Activated T-helper 2 cell treated with anti-CD3 and anti-CD28 coated beads, Interferon-gamma antibody, Interleukin-2, Interleukin-4, amounts not matched to agents 10 μg/mL and 5 μg/mL and 100 μg/mL, durations not matched to agents 14 hours and 24 hours and 36 hours (primary cell): ENCODE data around the gene PDCD4. TPM values are rescaled to one million over a fixed set of nuclear protein-coding genes. Genes with fewer than 3 reads are reported as not detected.

ENCODE experiments used
- DNase-seq: peaks from one replicate; pipeline ENCODE4 v3.0.0; 2021; ENCODE audit warnings: low spot score
- H3K27ac Mint-ChIP-seq: one replicate; pipeline ENCODE4 v1.8.0; 2021; ENCODE audit warnings: mixed read lengths
- H3K27me3 Mint-ChIP-seq: one replicate; pipeline ENCODE4 v1.8.0; 2021; ENCODE audit warnings: low read depth, mixed read lengths
- H3K36me3 Mint-ChIP-seq: one replicate; pipeline ENCODE4 v1.8.0; 2021; ENCODE audit warnings: low read depth, mixed read lengths
- H3K4me1 Mint-ChIP-seq: one replicate; pipeline ENCODE4 v1.8.0; 2021; ENCODE audit warnings: low read depth, mixed read lengths
- H3K4me3 Mint-ChIP-seq: one replicate; pipeline ENCODE4 v1.8.0; 2021; ENCODE audit warnings: low read depth, mild to moderate bottlenecking, moderate library complexity, mixed read lengths
- H3K9me3 Mint-ChIP-seq: one replicate; pipeline ENCODE4 v1.8.0; 2021; ENCODE audit warnings: mixed read lengths
- intact Hi-C: fragments of 100-400 bp; cut with micrococcal nuclease; formaldehyde crosslinking; loops from one replicate; pipeline ENCODE4 v1.15.1; 2023
- total RNA-seq: library from RNA; stranded (reverse); gene quantifications from 2 replicates; pipeline ENCODE4 v1.2.3, GENCODE V29; 2022

The PDCD4 gene
- total RNA-seq, 1 donor from 2014 or later = 60.4 TPM

DNA sequence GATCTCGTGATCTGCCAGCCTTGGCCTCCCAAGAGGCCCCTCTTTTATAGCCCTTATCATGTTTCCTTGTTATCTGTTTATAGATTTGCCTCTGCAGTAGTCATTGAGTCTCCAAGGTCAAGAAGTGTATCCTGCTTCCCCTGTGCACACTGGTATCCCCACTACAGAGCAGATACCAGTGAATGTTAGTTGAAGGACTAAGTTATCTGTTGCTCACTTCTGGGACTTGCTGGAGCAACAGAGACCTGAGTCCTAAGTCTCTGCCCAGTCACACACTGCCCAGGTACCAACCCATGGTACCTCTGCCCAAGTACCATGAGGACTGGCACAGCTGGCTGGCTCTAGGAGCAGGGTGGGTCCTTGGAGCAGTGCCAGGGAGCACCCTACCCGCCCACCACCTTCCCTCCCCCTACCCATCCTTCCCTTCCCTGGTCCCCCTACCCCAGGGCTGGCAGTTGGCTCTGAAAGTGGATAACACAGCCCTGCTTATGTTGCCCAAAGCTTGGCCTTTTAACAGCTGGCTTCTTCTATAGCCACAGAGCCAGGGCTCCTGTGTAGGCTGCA lies 26.5 kb upstream of the PDCD4 start:
- Mint-ChIP-seq H3K4me3 (no peak overlapping the region), H3K36me3 (no peaks in the 10 kb centered on the region), H3K4me1 (peaks cover 35% of the 10 kb centered on the region), H3K27me3 (no peaks in the 10 kb centered on the region), H3K9me3 (no peaks in the 10 kb centered on the region), H3K27ac (no peak overlapping the region)
- intact Hi-C loops = no loop called here
- no peak for DNase-seq

DNA sequence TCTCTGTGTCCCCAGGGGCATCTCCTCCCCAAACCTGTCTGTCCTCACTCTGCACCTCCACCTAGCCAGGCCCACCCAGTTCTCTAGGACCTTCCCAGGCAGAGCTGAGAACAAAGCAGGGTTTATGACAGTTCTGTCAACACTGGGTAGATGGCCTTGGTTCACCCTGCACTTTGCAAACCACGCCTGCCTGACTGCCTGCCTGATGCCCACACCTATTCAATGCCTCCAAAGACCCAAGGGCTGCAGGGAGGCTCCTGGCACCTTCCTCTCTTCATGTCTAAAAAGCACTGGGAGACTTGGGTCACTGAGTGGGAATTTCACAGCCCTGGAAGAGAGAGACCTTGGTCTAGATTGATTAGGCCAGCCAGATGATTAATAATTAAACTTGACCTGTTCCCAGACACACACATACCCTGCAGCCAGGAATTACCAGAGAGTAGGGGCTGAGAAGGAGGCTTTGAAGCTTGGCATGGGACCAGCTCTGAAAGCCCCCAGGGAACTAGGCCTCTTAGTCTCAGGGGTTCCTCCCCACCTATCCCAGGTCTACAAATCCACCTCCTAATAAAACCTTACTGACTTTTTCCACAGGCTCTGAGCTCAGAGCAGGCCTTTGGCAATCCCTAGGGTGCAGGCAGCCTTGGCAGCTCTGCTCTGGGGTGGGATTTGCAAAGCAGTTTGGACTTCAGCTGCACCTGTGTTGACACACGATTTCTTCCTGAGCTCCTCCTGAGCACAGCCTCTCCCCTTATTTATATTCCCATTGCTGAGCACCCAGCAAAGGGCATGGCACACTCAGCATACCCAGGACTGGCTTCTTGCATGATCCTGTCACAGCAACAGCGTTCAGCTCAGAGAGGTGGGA lies 25.7 kb upstream of the PDCD4 start:
- Mint-ChIP-seq H3K27ac (no peak overlapping the region), H3K27me3 (no peaks in the 10 kb centered on the region), H3K9me3 (no peaks in the 10 kb centered on the region), H3K36me3 (no peaks in the 10 kb centered on the region), H3K4me1 (peaks cover 41% of the 10 kb centered on the region), H3K4me3 (no peak overlapping the region)
- DNase-seq = no peak
- intact Hi-C loops = no loop called here

GRCh38 chr10:110847374-110847773 lies 24.4 kb upstream of the PDCD4 start:
- intact Hi-C loops = no loop called here
- Mint-ChIP-seq H3K4me3 (no peak overlapping the region), H3K9me3 (no peaks in the 10 kb centered on the region), H3K27ac (no peak overlapping the region), H3K4me1 (peaks cover 43% of the 10 kb centered on the region), H3K36me3 (no peaks in the 10 kb centered on the region), H3K27me3 (no peaks in the 10 kb centered on the region)
- DNase-seq = no peak

- H3K4me1 Mint-ChIP-seq = peaks cover 43% of the 10 kb centered on the region
- H3K27ac Mint-ChIP-seq = no peak overlapping the region
- no peak overlapping the region for H3K4me3 Mint-ChIP-seq
- H3K9me3 Mint-ChIP-seq = no peaks in the 10 kb centered on the region
- intact Hi-C loops = no loop called here
- H3K36me3 Mint-ChIP-seq = no peaks in the 10 kb centered on the region
- H3K27me3 Mint-ChIP-seq = no peaks in the 10 kb centered on the region
- no peak for DNase-seq
Observed at GRCh38 chr10:110848106-110848505, 23.6 kb upstream of the PDCD4 start.

GRCh38 chr10:110850099-110850498 lies 21.6 kb upstream of the PDCD4 start:
- Mint-ChIP-seq H3K27ac (no peak overlapping the region), H3K36me3 (no peaks in the 10 kb centered on the region), H3K27me3 (no peaks in the 10 kb centered on the region), H3K4me1 (peaks cover 34% of the 10 kb centered on the region), H3K9me3 (no peaks in the 10 kb centered on the region), H3K4me3 (no peak overlapping the region)
- no peak for DNase-seq
- intact Hi-C loops = no loop called here

DNA sequence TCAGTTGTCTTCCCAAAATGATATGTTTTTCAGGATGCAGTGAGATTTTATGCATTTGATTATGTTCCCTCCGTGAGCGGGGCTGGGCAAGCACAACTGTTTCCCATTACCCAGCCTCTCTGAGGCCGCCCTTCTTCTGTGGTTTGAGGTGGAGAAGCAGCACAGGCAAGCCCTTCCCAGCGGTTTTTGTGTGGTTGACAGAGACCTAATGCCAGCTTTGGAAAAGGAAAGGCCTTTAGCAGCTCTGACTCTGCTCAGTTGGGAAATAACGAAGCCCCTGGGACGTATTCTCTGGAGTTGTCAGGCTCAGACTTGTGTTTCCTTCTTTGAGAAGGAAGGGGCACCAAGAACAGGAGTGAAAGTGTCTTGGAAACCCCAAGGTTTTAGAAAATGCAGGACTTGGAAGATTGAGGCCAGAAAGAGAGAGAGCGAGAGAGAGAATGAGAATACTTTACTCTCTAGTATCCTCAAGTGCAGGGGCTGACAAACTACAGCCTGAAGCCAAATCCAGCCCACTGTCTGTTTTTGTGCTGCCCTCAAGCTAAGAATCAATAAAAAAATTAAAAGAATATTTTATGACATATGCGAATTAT lies 20.6 kb upstream of the PDCD4 start:
- Mint-ChIP-seq H3K4me1 (peaks cover 39% of the 10 kb centered on the region), H3K4me3 (no peak overlapping the region), H3K27ac (no peak overlapping the region), H3K27me3 (no peaks in the 10 kb centered on the region), H3K9me3 (peaks cover 4% of the 10 kb centered on the region), H3K36me3 (peaks cover 3% of the 10 kb centered on the region)
- no peak for DNase-seq
- intact Hi-C loops = no loop called here

DNA sequence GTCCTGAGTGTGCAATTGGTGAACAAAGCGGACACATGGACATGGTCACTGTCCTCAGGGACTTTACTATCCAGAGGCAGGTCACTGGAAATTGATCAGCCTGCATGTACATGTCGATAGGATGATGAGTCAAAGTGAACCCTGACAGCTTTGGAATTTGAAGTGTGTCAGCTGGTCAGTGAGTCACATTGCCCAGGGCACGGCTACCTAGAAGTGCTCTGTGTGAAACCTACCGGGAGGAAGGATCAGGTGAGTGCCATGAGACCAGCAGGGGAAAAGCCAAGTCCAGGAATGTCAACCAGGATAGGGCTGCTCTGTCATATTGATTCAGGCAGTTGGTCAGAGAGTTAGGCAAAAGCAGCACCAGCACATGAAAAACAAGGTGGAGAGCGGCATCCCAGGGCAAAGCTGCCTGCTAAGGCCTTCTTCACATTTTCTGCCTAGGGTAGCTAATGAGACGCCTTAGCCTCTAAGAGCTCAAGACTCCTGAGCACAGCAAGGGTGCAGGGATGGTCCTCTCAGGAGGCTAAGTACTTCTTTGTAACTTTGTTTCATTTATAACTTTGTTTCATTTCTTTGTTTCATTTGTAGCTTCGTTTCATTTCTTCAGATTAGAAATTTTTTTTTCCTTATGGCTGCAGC lies 19.4 kb upstream of the PDCD4 start:
- peaks cover 4% of the 10 kb centered on the region for H3K9me3 Mint-ChIP-seq
- H3K36me3 Mint-ChIP-seq = peaks cover 3% of the 10 kb centered on the region
- peaks cover 42% of the 10 kb centered on the region for H3K4me1 Mint-ChIP-seq
- no peak overlapping the region for H3K4me3 Mint-ChIP-seq
- intact Hi-C loops = no loop called here
- H3K27ac Mint-ChIP-seq = no peak overlapping the region
- no peaks in the 10 kb centered on the region for H3K27me3 Mint-ChIP-seq
- DNase-seq = no peak

DNA sequence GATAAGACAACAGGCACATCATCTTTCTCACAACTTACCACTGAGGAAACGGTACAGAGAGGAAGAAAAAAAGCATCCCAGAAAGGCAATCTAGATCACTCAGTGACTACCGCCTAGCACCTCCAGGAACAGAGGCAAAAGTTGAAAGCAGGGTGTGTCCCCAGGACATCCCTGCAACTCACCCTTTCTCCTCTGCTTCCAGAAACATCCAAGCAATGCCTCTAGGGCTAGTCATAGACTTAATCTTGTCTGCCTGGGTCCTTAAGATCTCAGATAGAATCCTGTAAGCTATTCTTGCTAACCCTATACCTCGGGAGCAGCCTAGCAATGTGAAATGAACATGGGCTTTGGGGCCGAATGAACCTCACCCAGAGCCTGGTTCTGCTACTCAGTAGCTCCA lies 18.8 kb upstream of the PDCD4 start:
- Mint-ChIP-seq H3K27ac (no peak overlapping the region), H3K27me3 (no peaks in the 10 kb centered on the region), H3K9me3 (peaks cover 4% of the 10 kb centered on the region), H3K4me3 (no peak overlapping the region), H3K36me3 (peaks cover 3% of the 10 kb centered on the region), H3K4me1 (peaks cover 48% of the 10 kb centered on the region)
- no peak for DNase-seq
- intact Hi-C loops = no loop called here

DNA sequence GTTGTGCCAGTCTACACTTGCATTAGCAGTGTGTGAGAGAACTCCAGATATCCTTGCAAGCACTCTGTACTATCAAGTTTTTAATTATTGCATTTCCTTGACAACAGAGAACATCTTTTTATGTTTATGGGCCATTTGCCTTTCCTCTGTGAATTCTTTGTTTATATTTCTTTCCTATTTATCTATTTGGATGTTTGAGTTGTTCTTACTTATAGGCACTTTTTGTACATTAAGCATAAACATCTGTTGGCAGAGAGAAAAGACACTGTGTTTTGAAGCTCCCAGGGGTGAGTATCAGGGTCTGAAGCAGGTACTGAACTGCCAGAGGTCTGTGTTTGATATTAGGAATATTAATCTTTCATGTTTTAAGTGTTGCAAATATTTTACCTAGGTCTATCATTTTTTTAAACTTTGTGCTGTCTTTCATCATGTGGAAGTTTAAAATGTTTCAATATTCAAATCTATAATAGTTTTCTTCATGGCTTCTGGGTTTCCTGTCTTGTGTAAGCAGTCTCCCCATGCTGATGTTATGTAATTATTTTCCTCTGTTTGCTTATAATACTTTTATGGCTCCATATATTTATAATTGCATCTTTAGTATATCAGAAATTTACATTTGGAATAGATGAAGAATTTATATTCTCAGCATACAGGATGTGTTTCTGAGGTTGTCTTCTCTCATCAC lies 17.7 kb upstream of the PDCD4 start:
- Mint-ChIP-seq H3K36me3 (peaks cover 3% of the 10 kb centered on the region), H3K27ac (no peak overlapping the region), H3K9me3 (peaks cover 4% of the 10 kb centered on the region), H3K4me1 (peaks cover 54% of the 10 kb centered on the region), H3K27me3 (no peaks in the 10 kb centered on the region), H3K4me3 (no peak overlapping the region)
- intact Hi-C loops = no loop called here
- DNase-seq = no peak

- Mint-ChIP-seq H3K27ac (peak overlapping the region; percentile 73), H3K4me1 (peaks cover 54% of the 10 kb centered on the region), H3K36me3 (peaks cover 11% of the 10 kb centered on the region), H3K27me3 (no peaks in the 10 kb centered on the region), H3K9me3 (peaks cover 4% of the 10 kb centered on the region), H3K4me3 (no peak overlapping the region)
- DNase-seq = peak; percentile 28
- intact Hi-C loops = loop anchor here (2.0 kb wide), 2 partner anchors 13 to 15 kb away; partner anchors contain the start of gene PDCD4
Observed at GRCh38 chr10:110857265-110858171, 14.2 kb upstream of the PDCD4 start.

DNA sequence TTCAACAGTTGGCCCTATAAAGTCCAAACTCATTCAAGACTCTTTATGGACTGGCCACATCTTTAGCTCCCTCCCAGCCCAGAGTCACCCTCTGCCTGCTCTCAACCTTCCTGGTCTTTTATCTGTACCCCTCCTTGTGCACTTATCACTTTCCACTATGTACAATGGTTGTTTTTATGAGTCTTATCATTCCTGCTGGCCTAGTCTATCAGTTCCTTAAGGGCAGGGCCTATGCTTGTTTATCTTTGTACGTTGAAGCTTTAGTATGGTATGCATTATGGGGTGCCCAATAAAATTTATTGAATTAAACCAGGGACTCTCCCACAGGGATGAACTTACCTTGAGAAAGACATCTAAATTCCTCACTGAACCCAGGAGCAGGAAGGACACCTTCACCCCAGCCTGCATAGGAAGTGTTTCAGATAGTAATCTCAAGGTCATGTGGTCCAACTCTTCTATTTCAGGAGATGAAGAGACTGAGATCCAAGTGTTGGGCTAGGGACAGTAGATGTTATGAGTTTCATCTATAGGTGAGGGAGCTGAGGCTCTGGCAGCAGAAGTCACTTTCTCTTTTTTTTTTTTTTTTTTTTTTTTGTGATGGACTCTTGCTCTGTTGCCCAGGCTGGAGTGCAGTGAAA lies 13.3 kb upstream of the PDCD4 start:
- Mint-ChIP-seq H3K4me3 (no peak overlapping the region), H3K27me3 (no peaks in the 10 kb centered on the region), H3K9me3 (peaks cover 4% of the 10 kb centered on the region), H3K4me1 (peaks cover 54% of the 10 kb centered on the region), H3K27ac (peak overlapping the region; percentile 73), H3K36me3 (peaks cover 11% of the 10 kb centered on the region)
- intact Hi-C loops = loop anchor here (2.0 kb wide), 1 partner anchor 16 kb away; no protein-coding TSS in a partner anchor
- DNase-seq = peak; percentile 4
